Heart left ventricle (tissue), 13 donors: ENCODE data around the gene WNT7B.

Experiments used
- POLR2A ChIP-seq, 2 donors: fragments of 450-650 bp; IDR thresholded peaks; one replicate each; pipeline ENCODE4 v1.6.1; 2017; ENCODE audit warnings: antibody characterized with exemption in 2 of 2, mild to moderate bottlenecking in 2 of 2, moderate library complexity in 2 of 2
- TF ChIP-seq, protein P1 (sequence below), 12 donors: fragments of 200-600 bp; sonication (generic) in 4 of 12; IDR thresholded peaks; one replicate each; pipeline versions ENCODE4 v1.5.0 to v1.8.0; 2018 to 2022; ENCODE audit warnings: antibody characterized with exemption in 12 of 12, mild to moderate bottlenecking in 5 of 12
- donor health status: ischemic (EF 13 %, LVEDD 7.1; RV severe dilation, severe dysfunction).
- donor health status: DM: no; HTN: yes; CAD: no.
- donor health status: DM: no; HTN: no; CAD: no.
- donor health status: ischemic (EF 25% LVEDD 6.9; RV normal size, moderate dysfunction).
- donor health status: ischemic (EF 25% LVEDD 5.7; RV mildly dilated, moderate dysfunction).
- donor health status: ischemic (EF 35%, LVEDD 5.7; RV mildly dilated, moderate dysfunction).
- donor health status: nonischemic (EF 11% LVEDD 7.7; RV severe dilation, severe dysfunction).
- donor health status: DM: yes; HTN: yes; CAD: no.
- donor health status: PGD.
- donor health status: ischemic (EF 29% LVEDD 5.4; RV normal size, mild dysfunction).
- donor health status: nonischemic (EF 23%, LVEDD 6.1; RV moderate dilation, normal function).

DNA sequence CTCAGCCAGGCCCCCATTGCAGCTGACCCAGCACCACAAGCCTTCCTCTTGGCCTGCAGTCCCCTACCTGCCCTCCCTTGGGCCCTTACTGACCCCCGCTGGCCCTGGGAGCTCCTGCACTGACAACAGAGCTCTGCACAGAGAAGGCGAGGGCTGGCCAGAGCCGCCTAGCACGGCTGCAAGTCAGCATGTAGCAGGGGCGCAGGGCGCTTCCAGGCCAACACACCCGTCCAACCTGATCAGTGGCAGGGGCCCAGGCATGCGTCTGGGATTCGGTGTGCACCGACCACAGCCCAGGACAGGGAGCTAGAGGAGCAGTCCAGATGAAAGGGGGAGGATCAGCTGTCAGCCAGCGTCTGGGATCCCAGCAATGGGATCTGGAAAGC, 7.6 kb downstream of the WNT7B start:
- TF ChIP-seq, protein P1, sequence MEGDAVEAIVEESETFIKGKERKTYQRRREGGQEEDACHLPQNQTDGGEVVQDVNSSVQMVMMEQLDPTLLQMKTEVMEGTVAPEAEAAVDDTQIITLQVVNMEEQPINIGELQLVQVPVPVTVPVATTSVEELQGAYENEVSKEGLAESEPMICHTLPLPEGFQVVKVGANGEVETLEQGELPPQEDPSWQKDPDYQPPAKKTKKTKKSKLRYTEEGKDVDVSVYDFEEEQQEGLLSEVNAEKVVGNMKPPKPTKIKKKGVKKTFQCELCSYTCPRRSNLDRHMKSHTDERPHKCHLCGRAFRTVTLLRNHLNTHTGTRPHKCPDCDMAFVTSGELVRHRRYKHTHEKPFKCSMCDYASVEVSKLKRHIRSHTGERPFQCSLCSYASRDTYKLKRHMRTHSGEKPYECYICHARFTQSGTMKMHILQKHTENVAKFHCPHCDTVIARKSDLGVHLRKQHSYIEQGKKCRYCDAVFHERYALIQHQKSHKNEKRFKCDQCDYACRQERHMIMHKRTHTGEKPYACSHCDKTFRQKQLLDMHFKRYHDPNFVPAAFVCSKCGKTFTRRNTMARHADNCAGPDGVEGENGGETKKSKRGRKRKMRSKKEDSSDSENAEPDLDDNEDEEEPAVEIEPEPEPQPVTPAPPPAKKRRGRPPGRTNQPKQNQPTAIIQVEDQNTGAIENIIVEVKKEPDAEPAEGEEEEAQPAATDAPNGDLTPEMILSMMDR (IDR thresholded peaks at IDR 0.05) = no peak
- TF ChIP-seq POLR2A (IDR thresholded peaks at IDR 0.05) = no peak
